ENCODE data around the gene SGCA.

Gene SGCA

DNA sequence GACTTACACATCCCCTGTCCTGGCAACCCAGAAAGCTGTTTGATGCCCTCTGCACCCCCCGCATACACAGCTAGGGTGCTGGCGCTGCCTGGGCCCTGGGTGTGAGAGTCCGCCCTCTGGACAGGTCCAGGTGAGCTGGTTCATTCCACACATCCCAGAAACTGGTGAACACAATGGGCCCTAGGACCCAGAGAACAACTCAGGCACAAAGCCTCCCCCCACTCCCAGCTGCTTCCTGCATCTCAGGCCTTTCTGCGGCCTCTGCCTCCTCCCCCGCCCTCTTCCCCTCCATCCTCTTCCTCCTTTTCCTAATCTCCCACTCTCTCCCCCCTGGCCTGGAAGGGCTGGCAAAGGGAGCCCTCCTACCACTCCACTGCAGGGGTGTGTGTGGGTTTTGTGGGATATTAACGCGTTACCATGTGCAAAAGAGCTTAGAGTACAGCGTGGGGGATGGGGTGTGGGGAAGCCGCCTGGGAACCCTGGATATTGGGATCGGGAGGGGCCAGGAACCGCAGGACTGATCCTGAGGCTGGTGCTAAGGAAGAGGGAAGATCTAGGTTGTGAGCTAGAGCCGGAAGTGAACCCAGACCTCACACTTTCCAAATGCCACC is 13.8 kb upstream of the SGCA start:
- TF ChIP-seq EZH2phosphoT487 (IDR thresholded peaks at IDR 0.05; ENCODE audit: borderline replicate concordance, low read length) = no peak
- TF ChIP-seq, protein P1, sequence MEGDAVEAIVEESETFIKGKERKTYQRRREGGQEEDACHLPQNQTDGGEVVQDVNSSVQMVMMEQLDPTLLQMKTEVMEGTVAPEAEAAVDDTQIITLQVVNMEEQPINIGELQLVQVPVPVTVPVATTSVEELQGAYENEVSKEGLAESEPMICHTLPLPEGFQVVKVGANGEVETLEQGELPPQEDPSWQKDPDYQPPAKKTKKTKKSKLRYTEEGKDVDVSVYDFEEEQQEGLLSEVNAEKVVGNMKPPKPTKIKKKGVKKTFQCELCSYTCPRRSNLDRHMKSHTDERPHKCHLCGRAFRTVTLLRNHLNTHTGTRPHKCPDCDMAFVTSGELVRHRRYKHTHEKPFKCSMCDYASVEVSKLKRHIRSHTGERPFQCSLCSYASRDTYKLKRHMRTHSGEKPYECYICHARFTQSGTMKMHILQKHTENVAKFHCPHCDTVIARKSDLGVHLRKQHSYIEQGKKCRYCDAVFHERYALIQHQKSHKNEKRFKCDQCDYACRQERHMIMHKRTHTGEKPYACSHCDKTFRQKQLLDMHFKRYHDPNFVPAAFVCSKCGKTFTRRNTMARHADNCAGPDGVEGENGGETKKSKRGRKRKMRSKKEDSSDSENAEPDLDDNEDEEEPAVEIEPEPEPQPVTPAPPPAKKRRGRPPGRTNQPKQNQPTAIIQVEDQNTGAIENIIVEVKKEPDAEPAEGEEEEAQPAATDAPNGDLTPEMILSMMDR (IDR thresholded peaks at IDR 0.05; ENCODE audit: low read depth, low read length, poor library complexity, severe bottlenecking) = no peak

DNA sequence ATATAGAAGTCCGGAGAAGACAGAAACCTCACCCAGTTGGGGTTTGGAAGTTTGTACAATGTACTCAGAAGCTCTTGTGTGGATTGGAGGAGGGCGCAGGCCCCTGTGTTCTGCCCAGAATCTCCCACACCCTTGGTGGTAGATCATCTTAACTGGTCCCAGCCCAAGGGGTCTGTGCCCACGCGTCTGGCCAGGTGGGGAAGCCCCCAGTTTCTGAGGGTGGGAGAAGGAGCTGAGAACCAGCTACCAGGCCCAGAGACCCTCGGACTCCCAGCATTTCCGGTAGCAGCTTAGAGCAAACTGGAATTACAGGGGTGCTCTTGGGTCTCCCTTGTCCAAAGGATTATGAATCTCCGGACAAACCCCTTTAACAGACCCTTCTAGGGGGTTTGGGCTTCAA is 13.1 kb upstream of the SGCA start:
- Histone ChIP-seq H3K79me2 (ENCODE audit: control insufficient read depth, low read length) (peaks cover 35% of the 10 kb centered on the region), H3F3A (ENCODE audit: control insufficient read depth, insufficient read depth) (peaks cover 12% of the 10 kb centered on the region), H3K4me3 (ENCODE audit: low read length) (peak overlapping the region; percentile 90), H3K36me3 (ENCODE audit: control insufficient read depth, low read length) (peaks cover 16% of the 10 kb centered on the region), H3K4me1 (ENCODE audit: control insufficient read depth, low read length) (peaks cover 39% of the 10 kb centered on the region), H3K4me2 (ENCODE audit: low read length) (peak overlapping the region; percentile 99), H3K9me2 (replicated peaks; ENCODE audit: control insufficient read depth, low read length) (no peaks in the 10 kb centered on the region), H3K27me3 (ENCODE audit: control insufficient read depth, low read length) (no peaks in the 10 kb centered on the region), H3K9me3 (ENCODE audit: control insufficient read depth, insufficient read depth, low read length) (no peaks in the 10 kb centered on the region), H4K20me1 (ENCODE audit: control insufficient read depth, insufficient read depth, low read depth, low read length) (no peaks in the 10 kb centered on the region), H3K27ac (ENCODE audit: low read depth, low read length) (no peak overlapping the region)
- TF ChIP-seq, protein P1 (IDR thresholded peaks at IDR 0.05; ENCODE audit: low read depth, low read length, poor library complexity, severe bottlenecking) = no peak
- TF ChIP-seq EZH2phosphoT487 (IDR thresholded peaks at IDR 0.05; ENCODE audit: borderline replicate concordance, low read length) = no peak

More for the DNA sequence above, 13.8 kb upstream of the SGCA start:
- Histone ChIP-seq H3K79me2 (ENCODE audit: control insufficient read depth, low read length) (peaks cover 41% of the 10 kb centered on the region), H3F3A (ENCODE audit: control insufficient read depth, insufficient read depth) (peaks cover 12% of the 10 kb centered on the region), H3K9me3 (ENCODE audit: control insufficient read depth, insufficient read depth, low read length) (no peaks in the 10 kb centered on the region), H4K20me1 (ENCODE audit: control insufficient read depth, insufficient read depth, low read depth, low read length) (no peaks in the 10 kb centered on the region), H3K4me1 (ENCODE audit: control insufficient read depth, low read length) (peaks cover 45% of the 10 kb centered on the region), H3K27ac (ENCODE audit: low read depth, low read length) (peak overlapping the region; percentile 96), H3K27me3 (ENCODE audit: control insufficient read depth, low read length) (no peaks in the 10 kb centered on the region), H3K36me3 (ENCODE audit: control insufficient read depth, low read length) (peaks cover 23% of the 10 kb centered on the region), H3K9me2 (replicated peaks; ENCODE audit: control insufficient read depth, low read length) (no peaks in the 10 kb centered on the region), H3K4me3 (ENCODE audit: low read length) (peak overlapping the region; percentile 90), H3K4me2 (ENCODE audit: low read length) (peak overlapping the region; percentile 99)

DNA sequence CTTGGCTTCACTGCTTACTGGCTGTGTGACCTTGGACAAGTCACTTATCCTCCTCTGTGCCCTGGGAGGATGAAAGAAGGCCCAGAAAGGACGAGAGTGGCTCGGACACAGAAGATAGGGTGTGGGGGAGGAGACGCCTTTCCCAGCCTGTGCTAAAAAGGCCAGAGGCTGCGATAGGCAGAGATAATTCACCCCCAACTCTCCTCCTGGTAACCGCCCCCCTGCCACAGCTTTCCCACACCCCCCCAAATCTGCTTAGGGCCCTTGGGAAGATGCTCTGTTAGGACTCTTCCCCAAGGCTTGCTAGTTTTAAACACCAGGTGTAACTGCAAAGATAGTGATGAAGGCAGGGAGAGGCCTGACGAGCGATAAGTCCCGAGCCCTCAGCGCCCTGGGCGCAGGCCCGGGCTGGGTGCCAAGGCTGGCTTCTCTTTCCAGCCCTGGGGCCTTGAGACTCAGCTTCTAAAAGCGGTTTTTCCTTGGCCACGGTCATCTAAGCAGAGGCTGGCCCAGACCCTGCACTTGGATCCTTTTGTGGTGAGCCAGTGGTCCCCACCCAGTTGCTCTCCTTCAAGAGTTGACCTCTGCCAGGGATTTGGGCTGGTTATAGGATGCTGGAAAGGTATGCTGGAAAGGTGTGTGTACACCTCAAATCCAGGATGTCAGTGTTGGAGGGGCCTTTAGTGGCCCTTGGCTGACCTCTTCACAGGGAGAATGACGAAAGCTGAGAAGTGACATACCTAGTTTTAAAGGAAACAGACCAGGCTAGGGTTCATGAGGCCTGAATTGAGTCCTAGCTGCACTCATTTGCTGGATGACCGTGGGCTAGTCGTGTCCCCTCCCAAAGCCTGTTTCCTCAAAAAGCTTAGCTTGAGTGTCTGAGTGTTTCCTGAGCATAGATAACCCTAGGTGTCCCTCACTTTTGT is 11.9 kb upstream of the SGCA start:
- no peak overlapping the region for H3K27ac ChIP-seq (ENCODE audit: low read depth, low read length)
- H3K4me2 ChIP-seq (ENCODE audit: low read length) = no peak overlapping the region; the same call in 1 of the 2 replicates
- H3K27me3 ChIP-seq (ENCODE audit: control insufficient read depth, low read length) = no peaks in the 10 kb centered on the region
- peaks cover 36% of the 10 kb centered on the region for H3K4me1 ChIP-seq (ENCODE audit: control insufficient read depth, low read length)
- H4K20me1 ChIP-seq (ENCODE audit: control insufficient read depth, insufficient read depth, low read depth, low read length) = no peaks in the 10 kb centered on the region
- H3K79me2 ChIP-seq (ENCODE audit: control insufficient read depth, low read length) = peaks cover 23% of the 10 kb centered on the region
- H3K9me3 ChIP-seq (ENCODE audit: control insufficient read depth, insufficient read depth, low read length) = no peaks in the 10 kb centered on the region
- TF ChIP-seq EZH2phosphoT487 (IDR thresholded peaks at IDR 0.05; ENCODE audit: borderline replicate concordance, low read length) = no peak
- peaks cover 11% of the 10 kb centered on the region for H3K36me3 ChIP-seq (ENCODE audit: control insufficient read depth, low read length)
- no peak overlapping the region for H3K4me3 ChIP-seq (ENCODE audit: low read length)
- peaks cover 9% of the 10 kb centered on the region; the same call in 1 of the 2 replicates for H3F3A ChIP-seq (ENCODE audit: control insufficient read depth, insufficient read depth)
- no peaks in the 10 kb centered on the region for H3K9me2 ChIP-seq (replicated peaks; ENCODE audit: control insufficient read depth, low read length)
